Prostate gland (tissue), 2 donors: ENCODE data around the gene JMJD1C. TPM values are rescaled to one million over a fixed set of nuclear protein-coding genes. Genes with fewer than 3 reads are reported as not detected.
A peak's percentile ranks its signal among the peaks of the same experiment; 100 is the strongest.

Experiments used
- DNase-seq: peaks from one replicate; pipeline ENCODE4 v3.0.0-alpha.2; 2019; ENCODE audit warnings: low spot score
- H3K27ac ChIP-seq, 2 donors: fragments of 200-600 bp; sonication (generic); 2 replicates each; pipeline ENCODE4 v1.5.1; 2017 to 2019
- H3K27me3 ChIP-seq: fragments of 200-600 bp; sonication (generic); replicated peaks from 2 replicates; pipeline ENCODE4 v1.5.1; 2019; ENCODE audit not compliant: insufficient read depth
- H3K36me3 ChIP-seq, 2 donors: fragments of 200-600 bp; sonication (generic); 1 replicate in 1 of 2; 2 replicates in 1 of 2; pipeline versions ENCODE4 v1.5.1 to v1.8.1; 2017 to 2019
- H3K4me1 ChIP-seq: fragments of 200-600 bp; sonication (generic); replicated peaks from 2 replicates; pipeline ENCODE4 v1.5.1; 2019
- H3K4me3 ChIP-seq, 2 donors: fragments of 200-600 bp; sonication (generic); 2 replicates each; pipeline ENCODE4 v1.5.1; 2017 to 2019
- H3K9me3 ChIP-seq: fragments of 200-600 bp; sonication (generic); 2 replicates; pipeline ENCODE4 v1.5.1; 2017
- POLR2A ChIP-seq: fragments of 450-650 bp; IDR thresholded peaks from one replicate; pipeline ENCODE4 v1.6.1; 2016; ENCODE audit warnings: antibody characterized with exemption, mild to moderate bottlenecking
- POLR2AphosphoS5 ChIP-seq: sonication (generic); formaldehyde crosslinking; IDR thresholded peaks from one replicate; pipeline ENCODE4 v1.6.1; 2017; ENCODE audit warnings: antibody characterized with exemption
- WGBS: methylation state at CpG from one replicate; pipeline ENCODE4 v1.1.5; 2018; 5-methylcytosine and 5-hydroxymethylcytosine counted together
- intact Hi-C: fragments of 100-400 bp; cut with DNase I; formaldehyde crosslinking; loops from one replicate; pipeline ENCODE4 v1.14.2; 2022
- total RNA-seq, 2 donors: library from RNA; depleted of rRNA; stranded (reverse); fragments of >200 nt; gene quantifications; one replicate each; pipeline ENCODE4 v1.1.0, GENCODE V29; 2016
- TF ChIP-seq, protein P1 (sequence below), 4 experiments: fragments of 200-600 bp in 2 of 4; fragments of 450-650 bp in 2 of 4; sonication (generic) in 2 of 4; IDR thresholded peaks; 1 replicate in 3 of 4; 2 replicates in 1 of 4; pipeline ENCODE4 v1.5.1; 2016 to 2019; ENCODE audit warnings: antibody characterized with exemption in 4 of 4, mild to moderate bottlenecking in 2 of 4, moderate library complexity in 2 of 4

JMJD1C gene
- total RNA-seq, 2 donors from 2014 or later: 66.9 to 97.9 TPM

DNA sequence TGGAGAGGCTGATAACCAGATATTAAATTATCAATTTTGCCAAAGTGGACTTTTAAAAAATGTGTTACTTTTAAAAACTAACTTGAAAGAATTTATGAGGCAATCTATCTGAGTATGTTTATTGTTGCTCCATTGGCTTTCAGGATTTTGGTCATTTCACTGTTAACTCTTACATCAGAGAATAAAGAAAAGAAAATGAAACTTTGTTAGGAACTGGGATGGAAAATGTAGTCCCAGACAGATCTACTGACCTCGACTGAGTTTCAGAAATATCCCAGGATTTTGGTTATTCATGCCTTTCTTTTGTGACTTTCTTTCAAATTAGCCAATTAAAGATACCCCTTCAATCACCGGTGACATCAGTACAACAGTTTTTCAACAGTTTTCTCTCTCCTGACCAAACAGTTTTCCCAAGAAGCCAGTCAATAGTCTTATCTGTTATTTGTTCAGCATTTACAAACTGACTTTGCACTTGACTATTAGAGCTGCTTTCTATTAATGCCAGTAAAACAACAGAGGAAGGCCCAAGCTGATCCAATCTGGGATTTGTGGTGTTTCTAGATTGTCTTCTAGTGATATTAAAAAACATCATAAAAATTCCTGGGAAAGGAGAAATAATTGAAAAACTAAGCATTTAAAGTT is 296.8 kb downstream of the JMJD1C start:
- no peaks in the 10 kb centered on the region for H3K36me3 ChIP-seq

DNA sequence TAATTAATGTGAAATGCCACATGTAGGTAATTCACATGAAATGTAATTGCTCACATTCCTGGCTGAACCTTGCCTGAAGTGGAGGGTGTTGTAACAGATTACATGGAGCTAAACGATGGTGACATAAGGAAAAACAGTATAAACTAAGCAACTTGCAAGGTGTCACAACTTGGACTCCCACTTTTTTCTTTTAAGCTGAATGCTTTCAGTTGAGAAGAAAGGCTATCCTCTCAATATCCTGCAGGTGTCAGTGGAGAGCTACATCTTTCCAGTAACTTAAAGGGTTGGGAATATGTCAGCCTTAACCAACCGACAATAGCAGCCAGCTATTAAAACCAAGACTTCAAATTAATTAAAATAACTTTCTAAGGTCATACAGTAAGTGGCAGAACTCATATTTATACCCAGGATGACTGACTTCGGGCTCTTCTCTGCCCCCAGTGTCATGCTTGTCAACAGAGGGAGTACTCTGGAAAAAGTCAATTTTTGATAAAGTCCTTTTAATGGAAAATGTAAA is 299.0 kb downstream of the JMJD1C start:
- intact Hi-C loops: loop anchor here (5.0 kb wide), 2 partner anchors 466 to 556 kb away; no protein-coding TSS in a partner anchor
- DNase-seq: peak; percentile 10
- no peaks in the 10 kb centered on the region for H3K36me3 ChIP-seq
- TF ChIP-seq POLR2A: no peak
- TF ChIP-seq, protein P1, sequence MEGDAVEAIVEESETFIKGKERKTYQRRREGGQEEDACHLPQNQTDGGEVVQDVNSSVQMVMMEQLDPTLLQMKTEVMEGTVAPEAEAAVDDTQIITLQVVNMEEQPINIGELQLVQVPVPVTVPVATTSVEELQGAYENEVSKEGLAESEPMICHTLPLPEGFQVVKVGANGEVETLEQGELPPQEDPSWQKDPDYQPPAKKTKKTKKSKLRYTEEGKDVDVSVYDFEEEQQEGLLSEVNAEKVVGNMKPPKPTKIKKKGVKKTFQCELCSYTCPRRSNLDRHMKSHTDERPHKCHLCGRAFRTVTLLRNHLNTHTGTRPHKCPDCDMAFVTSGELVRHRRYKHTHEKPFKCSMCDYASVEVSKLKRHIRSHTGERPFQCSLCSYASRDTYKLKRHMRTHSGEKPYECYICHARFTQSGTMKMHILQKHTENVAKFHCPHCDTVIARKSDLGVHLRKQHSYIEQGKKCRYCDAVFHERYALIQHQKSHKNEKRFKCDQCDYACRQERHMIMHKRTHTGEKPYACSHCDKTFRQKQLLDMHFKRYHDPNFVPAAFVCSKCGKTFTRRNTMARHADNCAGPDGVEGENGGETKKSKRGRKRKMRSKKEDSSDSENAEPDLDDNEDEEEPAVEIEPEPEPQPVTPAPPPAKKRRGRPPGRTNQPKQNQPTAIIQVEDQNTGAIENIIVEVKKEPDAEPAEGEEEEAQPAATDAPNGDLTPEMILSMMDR (IDR thresholded peaks at IDR 0.05): peak; percentile 57 to 85 (median 76)
- peak; percentile 54 for TF ChIP-seq POLR2AphosphoS5
- no peak overlapping the region for H3K27ac ChIP-seq
- H3K27me3 ChIP-seq: no peaks in the 10 kb centered on the region
- no peak overlapping the region for H3K4me3 ChIP-seq
- H3K9me3 ChIP-seq: no peaks in the 10 kb centered on the region
- 12% methylated on average over 3 of the region's 3 CpGs for WGBS
- peaks cover 6% of the 10 kb centered on the region for H3K4me1 ChIP-seq

More for the DNA sequence above, 296.8 kb downstream of the JMJD1C start:
- peaks cover 3% of the 10 kb centered on the region for H3K4me1 ChIP-seq
- no peak overlapping the region for H3K4me3 ChIP-seq
- no peak for DNase-seq
- 37% methylated on average over 2 of the region's 2 CpGs for WGBS
- TF ChIP-seq, protein P1 (IDR thresholded peaks at IDR 0.05): no peak
- no peak for TF ChIP-seq POLR2AphosphoS5
- no peak for TF ChIP-seq POLR2A
- H3K27me3 ChIP-seq: no peaks in the 10 kb centered on the region
- no peaks in the 10 kb centered on the region for H3K9me3 ChIP-seq
- intact Hi-C loops: loop anchor here (5.0 kb wide), 2 partner anchors 463 to 553 kb away; no protein-coding TSS in a partner anchor
- H3K27ac ChIP-seq: no peak overlapping the region

DNA sequence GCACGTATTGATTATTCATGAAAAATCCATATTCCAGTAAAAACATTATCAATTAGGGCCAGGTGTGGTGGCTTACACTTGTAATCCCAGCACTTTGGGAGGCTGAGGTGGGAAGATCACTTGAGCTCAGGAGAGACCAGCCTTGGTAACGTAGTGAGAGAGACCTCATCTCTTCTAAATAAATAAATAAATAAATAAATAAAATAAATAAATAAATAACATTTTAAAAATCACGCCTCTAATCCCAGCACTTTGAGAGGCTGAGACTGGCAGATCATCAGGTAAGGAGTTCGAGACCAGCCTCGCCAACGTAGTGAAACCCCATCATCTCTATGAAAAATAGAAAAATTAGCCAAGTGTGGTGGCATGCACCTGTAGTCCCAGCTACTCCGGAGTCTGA is 300.5 kb downstream of the JMJD1C start:
- no peak for DNase-seq
- no peaks in the 10 kb centered on the region for H3K9me3 ChIP-seq

DNA sequence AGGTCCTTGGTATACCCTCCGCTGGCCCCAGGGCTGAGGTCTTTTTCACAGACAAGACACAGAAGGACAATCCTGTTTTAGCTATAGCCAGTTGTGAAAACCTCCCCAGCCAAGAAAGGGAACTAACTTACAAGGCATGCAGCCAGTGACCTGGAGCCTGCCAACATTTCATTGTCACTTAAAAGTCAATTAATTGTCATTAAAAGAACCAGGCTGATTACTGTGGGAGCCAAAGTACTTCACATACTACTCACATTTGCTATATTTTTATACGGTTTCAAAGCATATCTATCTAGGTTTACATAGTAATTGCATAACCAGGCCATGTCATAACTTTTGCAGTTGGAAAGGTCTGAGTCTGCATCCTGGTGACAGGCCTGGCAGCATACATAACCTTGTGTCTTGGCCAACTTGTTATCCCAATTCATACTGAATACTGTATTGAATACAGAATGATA is 301.6 kb downstream of the JMJD1C start:
- H3K4me3 ChIP-seq: no peak overlapping the region
- intact Hi-C loops: no loop called here
- TF ChIP-seq POLR2AphosphoS5: peak; percentile 49
- TF ChIP-seq POLR2A: no peak
- TF ChIP-seq, protein P1 (IDR thresholded peaks at IDR 0.05): no peak
- peak overlapping the region in 1 of 2 donors; percentile 28 for H3K27ac ChIP-seq
- peaks cover 6% of the 10 kb centered on the region for H3K4me1 ChIP-seq
- H3K9me3 ChIP-seq: no peaks in the 10 kb centered on the region
- WGBS: 60% methylated on average over 2 of the region's 2 CpGs
- no peaks in the 10 kb centered on the region for H3K27me3 ChIP-seq
- H3K36me3 ChIP-seq: no peaks in the 10 kb centered on the region
- peak; percentile 16 for DNase-seq

More for the DNA sequence above, 300.5 kb downstream of the JMJD1C start:
- H3K4me3 ChIP-seq: no peak overlapping the region
- H3K36me3 ChIP-seq: no peaks in the 10 kb centered on the region
- H3K27ac ChIP-seq: no peak overlapping the region
- peaks cover 6% of the 10 kb centered on the region for H3K4me1 ChIP-seq
- 98% methylated on average over 7 of the region's 7 CpGs for WGBS
- intact Hi-C loops: loop anchor here (5.0 kb wide), 2 partner anchors 467 to 557 kb away; no protein-coding TSS in a partner anchor
- H3K27me3 ChIP-seq: no peaks in the 10 kb centered on the region
- TF ChIP-seq, protein P1 (IDR thresholded peaks at IDR 0.05): no peak
- TF ChIP-seq POLR2AphosphoS5 (no peak), POLR2A (no peak)
